Stimulated activated CD8-positive, alpha-beta memory T cell treated with anti-CD3 and anti-CD28 coated beads, Interleukin-2, amount 100 ng/mL, for 1 hour (primary cell): ENCODE results near the gene LRPAP1.
"Not testable (repeated sequence)": the region's sequence is repeated elsewhere in the genome, so short reads cannot be mapped to it uniquely, and the experiment has no call there.

ENCODE experiments used
- DNase-seq, 2 donors: peaks; one replicate each; pipeline ENCODE4 v3.0.0-alpha.2; 2020; ENCODE audit warnings: low read depth in 2 of 2

LRPAP1 gene

GRCh38 chr4:3460926-3461325, 71.3 kb downstream of the LRPAP1 start:
- no peak for DNase-seq

GRCh38 chr4:3459156-3459555, 73.1 kb downstream of the LRPAP1 start:
- not testable (repeated sequence) for DNase-seq

- no peak for DNase-seq
Observed at GRCh38 chr4:3458371-3458770, 73.9 kb downstream of the LRPAP1 start.

- not testable (repeated sequence) for DNase-seq
Observed at GRCh38 chr4:3455596-3455995, 76.6 kb downstream of the LRPAP1 start.
